ENCODE results near the gene CHST12.
"Not testable (repeated sequence)": the region's sequence is repeated elsewhere in the genome, so short reads cannot be mapped to it uniquely, and the experiment has no call there.

Gene CHST12

DNA sequence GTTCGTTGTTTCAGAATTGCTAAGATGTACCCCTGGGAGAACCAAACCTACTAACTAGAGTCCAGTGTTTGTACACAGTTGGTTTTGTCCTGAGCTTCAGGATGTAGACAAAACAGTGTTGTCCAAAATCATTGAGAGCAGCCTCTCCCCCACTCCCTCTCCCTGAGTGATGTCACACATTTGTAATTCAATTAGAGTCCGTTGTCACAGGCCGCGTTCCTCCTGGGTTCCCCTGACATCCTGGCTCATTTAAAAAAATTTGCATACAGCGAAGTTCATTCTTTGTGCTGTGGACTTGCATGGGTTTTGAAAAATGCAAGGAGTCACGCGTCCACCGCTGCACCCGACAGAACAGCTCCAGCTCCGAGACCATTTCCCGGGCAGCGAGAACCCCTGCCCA is 62.5 kb downstream of the CHST12 start:
- no peak for DNase-seq
- Histone ChIP-seq H3K27me3 (peaks cover 0 to 23% of the 10 kb centered on the region in 2 donors), H3K9me3 (no peaks in the 10 kb centered on the region), H3K4me1 (peaks cover 0 to 8% (median 0%) of the 10 kb centered on the region in 4 donors), H3K4me3 (no peak overlapping the region), H3K27ac (no peak overlapping the region), H3K36me3 (no peaks in the 10 kb centered on the region)
- intact Hi-C loops (cut with DNase I; ENCODE audit: low total_unique reads), result no loop called here
- TF ChIP-seq, protein P1, sequence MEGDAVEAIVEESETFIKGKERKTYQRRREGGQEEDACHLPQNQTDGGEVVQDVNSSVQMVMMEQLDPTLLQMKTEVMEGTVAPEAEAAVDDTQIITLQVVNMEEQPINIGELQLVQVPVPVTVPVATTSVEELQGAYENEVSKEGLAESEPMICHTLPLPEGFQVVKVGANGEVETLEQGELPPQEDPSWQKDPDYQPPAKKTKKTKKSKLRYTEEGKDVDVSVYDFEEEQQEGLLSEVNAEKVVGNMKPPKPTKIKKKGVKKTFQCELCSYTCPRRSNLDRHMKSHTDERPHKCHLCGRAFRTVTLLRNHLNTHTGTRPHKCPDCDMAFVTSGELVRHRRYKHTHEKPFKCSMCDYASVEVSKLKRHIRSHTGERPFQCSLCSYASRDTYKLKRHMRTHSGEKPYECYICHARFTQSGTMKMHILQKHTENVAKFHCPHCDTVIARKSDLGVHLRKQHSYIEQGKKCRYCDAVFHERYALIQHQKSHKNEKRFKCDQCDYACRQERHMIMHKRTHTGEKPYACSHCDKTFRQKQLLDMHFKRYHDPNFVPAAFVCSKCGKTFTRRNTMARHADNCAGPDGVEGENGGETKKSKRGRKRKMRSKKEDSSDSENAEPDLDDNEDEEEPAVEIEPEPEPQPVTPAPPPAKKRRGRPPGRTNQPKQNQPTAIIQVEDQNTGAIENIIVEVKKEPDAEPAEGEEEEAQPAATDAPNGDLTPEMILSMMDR (IDR thresholded peaks at IDR 0.05), result no peak

- H3K36me3 ChIP-seq, result no peaks in the 10 kb centered on the region
- intact Hi-C loops (cut with DNase I; ENCODE audit: low total_unique reads), result no loop called here
- H3K4me3 ChIP-seq, result no peak overlapping the region
- H3K4me1 ChIP-seq, result peaks cover 0 to 8% (median 0%) of the 10 kb centered on the region in 4 donors
- no peaks in the 10 kb centered on the region for H3K9me3 ChIP-seq
- TF ChIP-seq, protein P1 (IDR thresholded peaks at IDR 0.05), result no peak
- DNase-seq, result no peak
- H3K27me3 ChIP-seq, result peaks cover 0 to 30% of the 10 kb centered on the region in 2 donors
- no peak overlapping the region for H3K27ac ChIP-seq
Measured at GRCh38 chr7:2466675-2467074, 63.3 kb downstream of the CHST12 start.

GRCh38 chr7:2468227-2468626 is 64.8 kb downstream of the CHST12 start:
- H3K9me3 ChIP-seq, result no peaks in the 10 kb centered on the region
- peaks cover 0 to 32% of the 10 kb centered on the region in 2 donors for H3K27me3 ChIP-seq
- peaks cover 0 to 8% (median 0%) of the 10 kb centered on the region in 4 donors for H3K4me1 ChIP-seq
- TF ChIP-seq, protein P1 (IDR thresholded peaks at IDR 0.05), result no peak
- no peak overlapping the region for H3K27ac ChIP-seq
- no peak for DNase-seq
- H3K36me3 ChIP-seq, result no peaks in the 10 kb centered on the region
- intact Hi-C loops (cut with DNase I; ENCODE audit: low total_unique reads), result no loop called here
- no peak overlapping the region for H3K4me3 ChIP-seq

DNA sequence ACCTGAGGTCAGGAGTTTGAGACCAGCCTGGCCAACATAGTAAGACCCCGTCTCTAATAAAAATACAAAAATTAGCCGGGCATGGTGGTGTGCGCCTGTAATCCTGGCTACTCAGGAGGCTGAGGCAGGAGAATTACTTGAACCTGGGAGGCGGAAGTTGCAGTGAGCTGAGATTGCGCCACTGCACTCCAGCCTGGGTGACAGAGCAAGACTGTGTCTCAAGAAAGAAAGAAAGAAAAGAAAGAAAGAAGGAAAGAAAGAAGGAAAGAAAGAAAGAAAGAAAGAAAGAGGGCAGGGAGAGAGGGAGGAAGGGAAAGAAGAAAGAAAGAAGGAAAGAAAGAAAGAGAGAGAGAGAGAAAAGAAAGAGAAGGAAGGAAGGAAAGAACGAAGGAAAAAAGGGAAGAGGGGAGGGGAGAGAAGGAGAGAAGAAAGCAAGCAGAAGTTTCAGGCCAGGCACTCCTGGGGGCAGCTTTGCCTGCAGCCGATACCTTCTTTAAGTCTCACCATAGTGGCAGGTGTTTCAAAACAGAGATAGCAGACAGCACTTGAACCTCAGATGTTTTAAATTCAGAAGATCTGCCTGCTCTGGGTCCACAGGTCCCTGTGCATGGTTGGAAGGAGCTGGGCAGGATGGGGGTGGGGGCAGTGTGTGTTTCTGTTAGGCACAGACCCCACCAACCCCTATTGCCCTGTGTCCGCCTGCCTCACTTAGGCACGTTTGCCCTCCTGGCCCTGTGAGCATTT is 66.2 kb downstream of the CHST12 start:
- H3K27ac ChIP-seq; DNase-seq; H3K9me3 ChIP-seq; intact Hi-C loops (cut with DNase I; ENCODE audit: low total_unique reads); H3K4me1 ChIP-seq; H3K4me3 ChIP-seq; H3K36me3 ChIP-seq: not testable (repeated sequence)
- peaks cover 0 to 36% of the 10 kb centered on the region in 2 donors for H3K27me3 ChIP-seq

DNA sequence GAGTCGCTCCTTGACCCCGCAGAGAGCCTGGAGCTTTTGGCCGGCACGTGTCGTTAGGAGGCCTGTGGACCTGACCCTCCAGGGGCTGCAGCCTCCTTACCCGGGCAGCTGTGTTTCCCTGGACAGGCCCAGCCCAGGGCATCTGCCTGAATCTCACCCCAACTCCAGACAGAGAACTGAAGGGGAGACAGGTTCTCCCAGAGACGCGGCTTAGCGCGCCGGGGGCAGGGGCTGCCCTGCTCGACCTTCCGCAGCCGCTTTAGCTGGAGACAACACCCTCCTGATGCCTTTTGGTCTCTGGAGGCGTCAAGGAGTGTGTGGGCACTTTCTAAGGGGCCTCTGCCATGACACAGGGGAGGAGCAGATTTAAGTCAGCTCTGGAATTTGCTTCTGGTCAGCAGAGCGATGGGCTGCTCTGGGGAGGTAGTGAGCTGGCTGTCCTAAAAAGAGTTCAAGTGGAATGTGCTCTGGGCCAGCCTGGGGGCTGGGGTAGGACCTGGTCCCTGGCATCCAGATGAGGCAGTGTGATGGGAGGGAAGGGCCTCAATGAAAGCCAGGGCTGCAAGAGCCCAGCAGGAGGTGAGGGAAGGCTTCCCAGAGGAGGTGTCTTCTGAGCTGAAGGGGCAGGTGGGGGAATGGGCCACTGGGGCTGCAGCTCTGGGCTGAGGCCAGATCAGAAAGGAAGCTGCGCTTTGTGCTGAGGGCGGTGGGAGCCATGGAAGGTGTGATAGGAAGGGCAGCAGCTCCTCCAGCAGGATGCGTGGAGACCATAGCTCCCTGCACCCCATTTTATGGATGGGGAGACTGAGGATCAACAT is 67.0 kb downstream of the CHST12 start:
- Histone ChIP-seq H3K4me1 (peaks cover 0 to 8% (median 0%) of the 10 kb centered on the region in 4 donors), H3K4me3 (no peak overlapping the region), H3K27ac (no peak overlapping the region), H3K9me3 (no peaks in the 10 kb centered on the region), H3K36me3 (no peaks in the 10 kb centered on the region), H3K27me3 (peaks cover 0 to 44% of the 10 kb centered on the region in 2 donors)
- no peak for DNase-seq
- intact Hi-C loops (cut with DNase I; ENCODE audit: low total_unique reads), result no loop called here
- TF ChIP-seq, protein P1 (IDR thresholded peaks at IDR 0.05), result no peak

DNA sequence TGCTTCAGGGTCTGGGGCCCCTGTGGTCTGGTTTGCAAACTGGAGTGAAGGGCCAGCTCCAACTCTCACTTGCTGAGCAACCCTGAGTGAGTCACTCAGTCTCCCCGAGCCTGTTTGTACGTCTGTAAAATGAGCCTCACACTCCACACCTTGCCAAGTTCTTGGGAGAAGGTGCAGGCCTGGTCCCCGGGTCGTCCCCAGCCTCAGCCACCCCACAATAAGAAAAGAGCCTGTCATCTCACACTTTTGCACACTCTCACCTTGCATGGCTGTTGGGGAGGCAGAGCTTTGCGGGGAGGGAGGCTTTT is 67.6 kb downstream of the CHST12 start:
- H3K27me3 ChIP-seq, result peaks cover 0 to 50% of the 10 kb centered on the region in 2 donors
- no peaks in the 10 kb centered on the region for H3K9me3 ChIP-seq
- intact Hi-C loops (cut with DNase I; ENCODE audit: low total_unique reads), result no loop called here
- H3K27ac ChIP-seq, result no peak overlapping the region
- no peak overlapping the region for H3K4me3 ChIP-seq
- TF ChIP-seq, protein P1 (IDR thresholded peaks at IDR 0.05), result no peak
- peaks cover 0 to 8% (median 0%) of the 10 kb centered on the region in 4 donors for H3K4me1 ChIP-seq
- no peak for DNase-seq
- H3K36me3 ChIP-seq, result no peaks in the 10 kb centered on the region

Data from tibial artery (tissue), 4 donors.